NCI-H146 treated with DMSO at 0.1 percent for 48 hours (cell line): ENCODE measurements around the gene UBTD1.
A peak's percentile ranks its signal among the peaks of the same experiment; 100 is the strongest.
"Not testable (repeated sequence)": the region's sequence is repeated elsewhere in the genome, so short reads cannot be mapped to it uniquely, and the experiment has no call there.

Experiments used
- DNase-seq: peaks from one replicate; lab custom pipeline; 2025; ENCODE audit not compliant: unreplicated experiment; lab: John Stamatoyannopoulos, UW

The UBTD1 gene

DNA sequence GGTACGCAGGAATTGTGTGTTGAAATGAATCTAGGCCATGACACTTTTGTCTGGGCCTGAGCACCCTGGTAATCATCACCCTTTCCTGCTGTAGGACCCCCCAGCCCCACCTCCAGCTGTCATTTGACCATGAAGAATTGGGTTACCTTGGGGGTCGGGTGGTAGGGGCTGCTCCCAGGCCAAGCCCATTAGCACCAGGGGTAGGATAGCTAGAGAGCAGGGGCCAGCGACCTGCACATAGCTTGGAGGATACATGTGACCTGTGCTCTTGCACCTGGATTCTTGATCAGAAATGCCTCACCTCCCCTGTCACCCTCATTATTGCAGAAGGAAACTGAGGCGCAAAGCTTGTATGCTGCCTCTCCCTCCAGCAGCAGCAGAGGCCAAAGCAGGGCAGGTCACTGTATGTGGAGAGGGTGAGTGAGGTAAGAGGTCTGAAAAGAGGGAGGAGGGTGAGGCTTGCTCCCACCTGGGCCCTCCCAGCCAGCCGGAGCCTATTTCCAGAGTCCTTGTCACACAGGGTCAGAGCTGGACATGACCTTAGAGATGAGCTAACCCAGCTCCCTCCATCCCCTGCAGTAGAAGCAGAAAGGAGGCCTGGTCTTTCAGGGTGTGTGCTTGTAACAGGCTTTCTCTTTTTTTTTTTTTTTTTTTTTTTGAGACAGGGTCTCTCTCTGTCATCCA, 38.6 kb downstream of the UBTD1 start:
- no peak for DNase-seq

GRCh38 chr10:97538411-97538810, 39.7 kb downstream of the UBTD1 start:
- DNase-seq: no peak

GRCh38 chr10:97538839-97539238, 40.1 kb downstream of the UBTD1 start:
- DNase-seq: no peak

GRCh38 chr10:97539523-97540200, 40.9 kb downstream of the UBTD1 start:
- no peak for DNase-seq

DNA sequence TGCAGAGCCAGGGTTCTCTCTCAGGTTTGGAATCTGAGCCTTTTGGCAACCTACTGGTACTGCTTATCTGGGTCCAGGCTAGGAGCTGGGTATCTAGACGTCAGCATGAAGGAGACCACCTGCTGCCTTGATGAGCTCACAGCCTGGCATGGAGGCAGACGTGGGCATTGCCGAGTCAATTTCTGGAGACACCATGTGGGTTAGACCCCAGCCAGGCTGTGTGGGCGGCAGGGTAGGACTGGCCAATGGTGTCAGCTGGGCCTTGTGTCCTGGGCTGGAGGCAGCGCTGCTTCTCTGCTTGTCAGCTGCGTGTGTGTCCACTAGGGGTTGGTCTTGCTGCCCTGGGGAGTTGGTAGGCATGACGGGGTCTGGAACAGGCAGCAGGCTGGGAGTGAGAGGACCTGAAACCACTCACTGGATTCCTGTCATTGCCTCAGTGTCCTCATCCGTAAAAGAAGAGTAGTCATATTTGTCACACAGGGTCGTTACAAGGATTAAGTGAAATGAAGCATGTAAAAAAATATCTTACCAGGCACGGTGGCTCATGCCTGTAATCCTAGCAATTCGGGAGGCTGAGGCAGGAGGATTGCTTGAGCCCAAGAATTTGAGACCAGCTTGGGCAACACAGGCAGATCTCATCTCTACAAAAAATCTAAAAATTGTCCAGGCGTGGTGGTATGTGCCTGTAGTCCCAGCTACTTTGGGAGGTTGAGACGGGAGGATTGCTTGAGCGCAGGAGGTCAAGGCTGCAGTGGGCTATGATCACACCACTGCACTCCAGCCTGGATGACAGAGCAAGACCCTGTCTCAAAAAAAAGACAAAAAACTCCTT, 42.2 kb downstream of the UBTD1 start:
- no peak for DNase-seq

DNA sequence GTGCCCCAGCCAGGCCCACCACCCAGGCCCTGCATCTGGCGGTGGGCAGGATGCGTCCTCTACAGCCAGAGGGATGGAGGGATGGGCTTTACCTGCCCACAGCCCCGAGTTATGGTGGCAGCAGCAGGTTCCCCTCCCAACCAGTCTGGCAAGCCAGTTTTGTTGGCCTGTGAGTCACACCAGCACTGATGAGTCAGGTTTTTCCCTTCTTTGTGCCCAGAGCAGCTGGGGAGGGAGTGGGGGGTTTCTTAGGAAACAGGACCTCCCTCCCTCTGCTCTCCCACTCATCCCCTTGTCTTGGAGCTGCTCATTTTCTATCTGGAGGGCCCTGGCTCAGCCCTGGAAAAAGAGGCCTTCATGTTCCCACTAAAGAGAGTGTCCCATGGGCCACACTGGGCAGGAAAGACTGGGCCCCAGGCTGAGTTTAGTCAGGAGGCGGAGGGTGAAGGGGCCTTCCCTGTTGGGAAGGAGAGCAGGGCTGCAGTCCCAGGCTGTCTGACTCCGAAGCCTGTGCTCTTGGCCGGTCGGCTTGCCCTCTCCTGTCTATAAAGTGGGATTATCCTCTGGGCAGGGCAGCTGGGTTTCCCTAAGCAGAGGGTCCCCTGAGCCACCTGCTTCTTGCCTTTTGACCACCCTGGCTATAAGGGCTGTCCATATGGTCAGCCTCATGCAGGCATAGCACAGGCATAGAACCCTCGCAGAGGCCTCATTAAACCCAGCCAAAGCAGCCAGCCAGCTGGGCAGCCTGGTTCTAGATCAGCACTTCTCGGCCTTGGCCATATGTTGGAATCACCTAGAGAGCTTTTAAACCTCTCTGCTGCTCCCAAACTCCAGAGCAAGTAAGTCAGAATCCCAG, 43.7 kb downstream of the UBTD1 start:
- DNase-seq: no peak

GRCh38 chr10:97543025-97543546, 44.4 kb downstream of the UBTD1 start:
- DNase-seq: no peak

DNA sequence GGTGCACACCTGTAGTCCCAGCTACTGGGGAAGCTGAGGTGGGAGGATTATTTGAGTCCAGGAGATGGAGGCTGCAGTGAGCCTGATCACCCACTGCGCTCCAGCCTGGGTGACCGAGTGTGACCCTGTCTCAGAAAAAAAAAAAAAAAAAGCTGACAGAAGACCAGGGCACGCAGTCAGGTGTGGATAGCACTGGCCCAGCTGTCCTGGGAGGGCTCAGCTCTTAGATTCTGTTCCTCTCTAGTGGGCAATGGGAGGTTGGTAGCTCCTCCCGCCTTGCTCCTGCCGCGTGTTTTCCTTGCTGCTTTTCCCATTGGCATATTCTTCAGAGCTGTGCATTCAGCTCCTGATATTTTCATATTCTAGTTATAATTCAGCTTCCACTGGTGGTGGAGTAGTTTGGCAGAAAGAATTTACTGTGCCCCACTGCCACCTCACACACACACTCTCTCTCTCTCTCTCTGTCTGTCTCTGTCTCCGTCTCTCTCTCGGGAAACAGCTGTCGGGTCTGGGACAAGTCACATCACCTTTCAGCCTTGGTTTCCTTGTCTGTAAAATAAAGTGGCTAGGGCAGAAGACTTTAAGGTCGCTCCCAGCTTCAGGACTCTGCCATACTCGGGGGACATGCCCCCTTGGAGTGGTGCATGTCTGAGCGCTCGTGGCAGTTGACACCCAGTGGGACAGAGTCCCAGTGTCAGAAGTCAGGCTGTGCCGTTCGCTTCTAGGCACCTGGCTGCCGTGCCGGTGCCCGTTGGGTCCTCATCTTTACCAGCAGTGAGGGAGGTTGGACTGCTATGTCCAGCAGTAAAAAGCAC, 47.9 kb downstream of the UBTD1 start:
- no peak for DNase-seq

DNA sequence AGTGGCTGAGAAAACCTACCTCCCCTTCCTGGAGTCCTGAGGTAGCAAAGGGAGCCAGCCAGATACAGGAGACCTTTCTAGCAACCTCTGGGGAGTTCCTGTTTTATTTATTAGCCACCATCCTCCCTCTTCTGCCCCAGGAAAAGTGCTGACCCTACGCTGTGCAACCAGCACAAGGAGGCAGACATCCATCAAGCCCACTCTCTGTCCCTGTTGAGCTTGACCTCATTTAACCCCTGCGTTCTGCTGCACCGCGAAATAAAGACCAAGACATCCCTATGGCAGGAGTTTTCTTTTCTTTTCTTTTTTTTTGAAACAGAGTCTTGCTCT, 48.5 kb downstream of the UBTD1 start:
- DNase-seq: no peak

DNA sequence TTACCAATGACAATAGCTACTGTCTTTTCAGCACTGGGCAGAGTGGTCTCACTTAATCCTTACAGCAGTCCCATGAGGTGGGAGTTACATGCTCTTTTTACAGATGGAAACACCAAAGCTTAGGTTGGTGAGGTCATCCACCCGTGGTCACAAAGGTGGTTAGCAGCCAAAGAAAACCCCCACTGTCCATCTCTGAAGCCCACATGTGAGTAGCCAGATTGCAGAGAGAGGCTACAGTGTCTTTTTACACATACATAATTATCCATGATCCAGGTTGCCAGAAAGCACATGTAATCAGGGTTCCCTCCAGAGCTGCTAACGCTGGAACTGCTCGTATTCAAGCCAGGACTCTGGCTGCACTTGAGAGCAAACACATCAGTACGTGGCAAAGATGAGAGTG, 49.2 kb downstream of the UBTD1 start:
- DNase-seq: no peak

GRCh38 chr10:97548828-97549455, 50.2 kb downstream of the UBTD1 start:
- DNase-seq: no peak

DNA sequence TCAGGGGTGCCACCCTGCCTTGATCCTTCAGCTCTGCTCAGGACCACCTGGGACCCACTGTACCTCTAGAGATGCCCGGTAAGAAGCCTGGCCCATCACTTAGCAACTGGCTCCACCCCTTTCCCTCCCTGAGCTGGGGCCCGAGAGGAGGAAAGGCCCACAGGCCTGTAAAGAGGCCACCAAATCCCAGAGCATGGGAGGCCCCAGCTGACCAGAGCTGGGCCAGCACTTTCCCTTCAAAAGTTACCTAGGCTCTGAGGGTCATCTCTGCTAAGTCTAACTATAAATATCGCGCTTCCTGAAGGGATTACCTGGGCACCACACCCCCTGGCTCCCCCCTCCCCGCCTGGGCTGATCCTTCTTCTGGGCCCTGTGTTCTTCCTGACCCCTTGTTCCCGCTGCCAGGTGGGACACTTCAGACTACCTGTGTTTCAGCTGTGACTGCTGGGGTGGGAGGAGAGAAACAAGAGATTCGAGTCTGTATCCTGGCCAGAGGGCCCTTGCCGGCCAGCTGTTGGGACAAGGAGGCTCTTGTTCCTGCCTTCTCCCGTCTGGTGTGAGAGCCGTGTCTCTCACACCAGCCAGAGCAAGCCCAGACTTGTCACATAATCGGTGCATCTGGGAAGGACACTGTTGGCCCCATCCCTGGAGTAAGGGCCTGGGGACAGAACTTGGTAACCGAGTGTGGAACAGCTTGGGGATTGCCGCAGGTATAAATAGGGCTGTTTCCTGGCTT, 51.0 kb downstream of the UBTD1 start:
- peak; percentile 49 for DNase-seq

- DNase-seq: no peak
Measured at GRCh38 chr10:97550336-97551149, 51.8 kb downstream of the UBTD1 start.

GRCh38 chr10:97551271-97551670, 52.5 kb downstream of the UBTD1 start:
- no peak for DNase-seq

DNA sequence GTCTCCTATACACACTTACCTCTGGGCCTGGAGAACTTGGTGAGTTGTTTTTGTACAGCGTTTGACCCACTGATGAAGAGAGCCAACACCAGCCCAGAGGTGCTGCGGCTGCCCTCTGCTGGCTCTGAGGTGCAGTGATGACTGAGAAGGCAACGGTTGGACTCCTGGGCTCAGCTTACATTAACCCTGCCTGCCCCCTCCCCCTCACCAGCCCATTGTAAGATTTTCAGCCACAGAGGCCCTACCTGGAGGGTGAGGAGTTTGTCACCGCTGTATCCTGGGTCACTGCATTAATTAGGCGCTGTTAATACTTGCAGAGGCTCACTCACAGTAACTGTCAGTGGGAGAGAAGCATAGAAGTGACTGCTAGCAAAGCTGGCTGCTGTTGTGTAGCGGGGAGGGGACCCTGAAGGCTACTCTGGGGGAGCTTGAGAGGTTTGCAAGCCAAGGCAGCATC, 54.9 kb downstream of the UBTD1 start:
- peak; percentile 59 for DNase-seq

DNA sequence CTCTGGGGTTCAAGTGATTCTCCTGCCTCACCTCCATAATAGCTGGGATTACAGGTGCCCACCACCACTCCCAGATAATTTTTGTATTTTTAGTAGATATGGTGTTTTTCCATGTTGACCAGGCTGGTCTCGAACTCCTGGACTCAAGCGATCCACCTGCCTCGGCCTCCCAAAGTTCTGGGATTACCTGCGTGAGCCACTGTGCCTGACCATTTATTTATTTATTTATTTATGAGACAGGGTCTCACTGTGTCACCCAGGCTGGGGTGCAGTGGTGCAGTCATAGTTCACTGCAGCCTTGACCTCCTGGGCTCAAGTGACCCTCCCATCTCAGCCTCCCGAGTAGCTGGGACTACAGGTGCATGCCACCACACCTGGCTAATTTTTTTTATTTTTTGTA, 55.6 kb downstream of the UBTD1 start:
- not testable (repeated sequence) for DNase-seq

DNA sequence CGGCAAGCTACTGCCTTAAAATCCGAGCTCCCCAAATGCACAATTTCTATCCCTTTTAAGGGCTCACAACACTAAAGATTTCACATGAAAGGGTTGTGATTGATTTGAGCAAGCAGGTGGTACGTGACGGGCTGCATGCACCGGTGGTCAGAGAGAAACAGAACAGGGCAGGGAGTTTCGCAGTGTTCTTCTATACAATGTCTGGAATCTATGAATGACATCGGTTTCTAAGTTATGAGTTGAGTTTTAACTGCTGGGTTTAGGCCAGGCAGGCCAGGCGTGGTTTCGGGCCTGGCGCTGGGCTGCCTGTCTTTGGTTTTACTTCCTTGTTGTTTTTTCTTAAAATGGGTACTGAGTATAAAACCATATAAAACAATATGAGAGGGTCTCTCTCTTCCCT, 56.8 kb downstream of the UBTD1 start:
- DNase-seq: not testable (repeated sequence)
